HEK293 (cell line): ENCODE measurements around the gene GGA3.

Experiments used
- HOXA7 ChIP-seq: sonication (generic); formaldehyde crosslinking; IDR thresholded peaks from 2 replicates; pipeline ENCODE4 v1.8.1; 2022; ENCODE audit warnings: missing genetic modification reagents, borderline replicate concordance
- SP7 ChIP-seq: fragments of 450-650 bp; formaldehyde crosslinking; IDR thresholded peaks from 2 replicates; pipeline ENCODE4 v1.5.1; 2016; ENCODE audit warnings: missing biosample characterization, missing genetic modification characterization
- WT1 ChIP-seq: fragments of 450-650 bp; formaldehyde crosslinking; IDR thresholded peaks from 2 replicates; pipeline ENCODE4 v1.5.1; 2016; ENCODE audit warnings: missing biosample characterization, missing genetic modification characterization
- ZFP41 ChIP-seq: fragments of 450-650 bp; formaldehyde crosslinking; IDR thresholded peaks from 2 replicates; pipeline ENCODE4 v1.5.1; 2016; ENCODE audit warnings: missing biosample characterization, missing genetic modification characterization, borderline replicate concordance
- ZNF146 ChIP-seq: fragments of 450-650 bp; formaldehyde crosslinking; IDR thresholded peaks from 2 replicates; pipeline ENCODE4 v1.5.1; 2016; ENCODE audit warnings: missing biosample characterization, missing genetic modification characterization
- ZNF169 ChIP-seq: fragments of 450-650 bp; formaldehyde crosslinking; IDR thresholded peaks from 2 replicates; pipeline ENCODE4 v1.5.1; 2016; ENCODE audit warnings: missing biosample characterization, missing genetic modification characterization
- ZNF335 ChIP-seq: fragments of 450-650 bp; formaldehyde crosslinking; conservative IDR thresholded peaks from 2 replicates; pipeline ENCODE4 v1.5.1; 2016; ENCODE audit warnings: missing biosample characterization, missing genetic modification characterization
- TF ChIP-seq, protein P1 (sequence below): fragments of 450-650 bp; formaldehyde crosslinking; IDR thresholded peaks from 2 replicates; pipeline ENCODE4 v1.5.1; 2016; ENCODE audit warnings: missing biosample characterization, missing genetic modification characterization
- TF ChIP-seq, protein P2 (sequence below): fragments of 450-650 bp; formaldehyde crosslinking; IDR thresholded peaks from 2 replicates; pipeline ENCODE4 v1.5.1; 2016; ENCODE audit warnings: missing biosample characterization, missing genetic modification characterization
- TF ChIP-seq, protein P3 (sequence below): fragments of 450-650 bp; formaldehyde crosslinking; IDR thresholded peaks from 2 replicates; pipeline ENCODE4 v1.5.1; 2016; ENCODE audit warnings: missing biosample characterization, missing genetic modification characterization
- TF ChIP-seq, protein P4 (sequence below): fragments of 450-650 bp; formaldehyde crosslinking; IDR thresholded peaks from 2 replicates; pipeline ENCODE4 v1.5.1; 2017; ENCODE audit warnings: missing biosample characterization, missing genetic modification characterization

DNA sequence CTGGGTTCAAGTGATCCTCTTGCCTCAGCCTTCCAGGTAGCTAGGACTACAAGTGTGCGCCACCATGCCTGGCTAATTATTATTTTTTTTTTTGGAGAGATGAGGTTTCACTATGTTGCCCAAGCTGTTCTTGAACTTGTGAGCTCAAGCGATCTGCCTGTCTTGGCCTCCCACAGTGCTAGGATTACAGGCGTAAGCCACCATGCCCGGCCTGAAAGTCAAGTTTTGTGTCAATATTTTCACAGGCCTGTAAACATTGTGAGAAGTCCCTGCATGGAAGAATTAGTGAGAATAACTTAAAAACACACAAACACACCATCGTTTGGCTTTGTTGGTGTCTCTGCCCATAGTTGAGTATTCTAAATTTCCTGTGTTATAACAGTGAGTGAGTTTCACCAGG is 33.7 kb downstream of the GGA3 start:
- no peak for TF ChIP-seq WT1
- TF ChIP-seq, protein P1, sequence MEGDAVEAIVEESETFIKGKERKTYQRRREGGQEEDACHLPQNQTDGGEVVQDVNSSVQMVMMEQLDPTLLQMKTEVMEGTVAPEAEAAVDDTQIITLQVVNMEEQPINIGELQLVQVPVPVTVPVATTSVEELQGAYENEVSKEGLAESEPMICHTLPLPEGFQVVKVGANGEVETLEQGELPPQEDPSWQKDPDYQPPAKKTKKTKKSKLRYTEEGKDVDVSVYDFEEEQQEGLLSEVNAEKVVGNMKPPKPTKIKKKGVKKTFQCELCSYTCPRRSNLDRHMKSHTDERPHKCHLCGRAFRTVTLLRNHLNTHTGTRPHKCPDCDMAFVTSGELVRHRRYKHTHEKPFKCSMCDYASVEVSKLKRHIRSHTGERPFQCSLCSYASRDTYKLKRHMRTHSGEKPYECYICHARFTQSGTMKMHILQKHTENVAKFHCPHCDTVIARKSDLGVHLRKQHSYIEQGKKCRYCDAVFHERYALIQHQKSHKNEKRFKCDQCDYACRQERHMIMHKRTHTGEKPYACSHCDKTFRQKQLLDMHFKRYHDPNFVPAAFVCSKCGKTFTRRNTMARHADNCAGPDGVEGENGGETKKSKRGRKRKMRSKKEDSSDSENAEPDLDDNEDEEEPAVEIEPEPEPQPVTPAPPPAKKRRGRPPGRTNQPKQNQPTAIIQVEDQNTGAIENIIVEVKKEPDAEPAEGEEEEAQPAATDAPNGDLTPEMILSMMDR (tag by site-specific recombination), result no peak
- TF ChIP-seq ZNF335, result no peak
- no peak for TF ChIP-seq ZNF146 (tag by site-specific recombination)
- no peak for TF ChIP-seq ZNF169 (tag by site-specific recombination)
- TF ChIP-seq ZFP41 (tag by site-specific recombination), result no peak
- TF ChIP-seq, protein P2, sequence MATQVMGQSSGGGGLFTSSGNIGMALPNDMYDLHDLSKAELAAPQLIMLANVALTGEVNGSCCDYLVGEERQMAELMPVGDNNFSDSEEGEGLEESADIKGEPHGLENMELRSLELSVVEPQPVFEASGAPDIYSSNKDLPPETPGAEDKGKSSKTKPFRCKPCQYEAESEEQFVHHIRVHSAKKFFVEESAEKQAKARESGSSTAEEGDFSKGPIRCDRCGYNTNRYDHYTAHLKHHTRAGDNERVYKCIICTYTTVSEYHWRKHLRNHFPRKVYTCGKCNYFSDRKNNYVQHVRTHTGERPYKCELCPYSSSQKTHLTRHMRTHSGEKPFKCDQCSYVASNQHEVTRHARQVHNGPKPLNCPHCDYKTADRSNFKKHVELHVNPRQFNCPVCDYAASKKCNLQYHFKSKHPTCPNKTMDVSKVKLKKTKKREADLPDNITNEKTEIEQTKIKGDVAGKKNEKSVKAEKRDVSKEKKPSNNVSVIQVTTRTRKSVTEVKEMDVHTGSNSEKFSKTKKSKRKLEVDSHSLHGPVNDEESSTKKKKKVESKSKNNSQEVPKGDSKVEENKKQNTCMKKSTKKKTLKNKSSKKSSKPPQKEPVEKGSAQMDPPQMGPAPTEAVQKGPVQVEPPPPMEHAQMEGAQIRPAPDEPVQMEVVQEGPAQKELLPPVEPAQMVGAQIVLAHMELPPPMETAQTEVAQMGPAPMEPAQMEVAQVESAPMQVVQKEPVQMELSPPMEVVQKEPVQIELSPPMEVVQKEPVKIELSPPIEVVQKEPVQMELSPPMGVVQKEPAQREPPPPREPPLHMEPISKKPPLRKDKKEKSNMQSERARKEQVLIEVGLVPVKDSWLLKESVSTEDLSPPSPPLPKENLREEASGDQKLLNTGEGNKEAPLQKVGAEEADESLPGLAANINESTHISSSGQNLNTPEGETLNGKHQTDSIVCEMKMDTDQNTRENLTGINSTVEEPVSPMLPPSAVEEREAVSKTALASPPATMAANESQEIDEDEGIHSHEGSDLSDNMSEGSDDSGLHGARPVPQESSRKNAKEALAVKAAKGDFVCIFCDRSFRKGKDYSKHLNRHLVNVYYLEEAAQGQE, result no peak
- TF ChIP-seq, protein P3, sequence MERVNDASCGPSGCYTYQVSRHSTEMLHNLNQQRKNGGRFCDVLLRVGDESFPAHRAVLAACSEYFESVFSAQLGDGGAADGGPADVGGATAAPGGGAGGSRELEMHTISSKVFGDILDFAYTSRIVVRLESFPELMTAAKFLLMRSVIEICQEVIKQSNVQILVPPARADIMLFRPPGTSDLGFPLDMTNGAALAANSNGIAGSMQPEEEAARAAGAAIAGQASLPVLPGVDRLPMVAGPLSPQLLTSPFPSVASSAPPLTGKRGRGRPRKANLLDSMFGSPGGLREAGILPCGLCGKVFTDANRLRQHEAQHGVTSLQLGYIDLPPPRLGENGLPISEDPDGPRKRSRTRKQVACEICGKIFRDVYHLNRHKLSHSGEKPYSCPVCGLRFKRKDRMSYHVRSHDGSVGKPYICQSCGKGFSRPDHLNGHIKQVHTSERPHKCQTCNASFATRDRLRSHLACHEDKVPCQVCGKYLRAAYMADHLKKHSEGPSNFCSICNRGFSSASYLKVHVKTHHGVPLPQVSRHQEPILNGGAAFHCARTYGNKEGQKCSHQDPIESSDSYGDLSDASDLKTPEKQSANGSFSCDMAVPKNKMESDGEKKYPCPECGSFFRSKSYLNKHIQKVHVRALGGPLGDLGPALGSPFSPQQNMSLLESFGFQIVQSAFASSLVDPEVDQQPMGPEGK (tag by site-specific recombination), result no peak
- TF ChIP-seq HOXA7 (CRISPR knock-in tag), result no peak
- TF ChIP-seq, protein P4, sequence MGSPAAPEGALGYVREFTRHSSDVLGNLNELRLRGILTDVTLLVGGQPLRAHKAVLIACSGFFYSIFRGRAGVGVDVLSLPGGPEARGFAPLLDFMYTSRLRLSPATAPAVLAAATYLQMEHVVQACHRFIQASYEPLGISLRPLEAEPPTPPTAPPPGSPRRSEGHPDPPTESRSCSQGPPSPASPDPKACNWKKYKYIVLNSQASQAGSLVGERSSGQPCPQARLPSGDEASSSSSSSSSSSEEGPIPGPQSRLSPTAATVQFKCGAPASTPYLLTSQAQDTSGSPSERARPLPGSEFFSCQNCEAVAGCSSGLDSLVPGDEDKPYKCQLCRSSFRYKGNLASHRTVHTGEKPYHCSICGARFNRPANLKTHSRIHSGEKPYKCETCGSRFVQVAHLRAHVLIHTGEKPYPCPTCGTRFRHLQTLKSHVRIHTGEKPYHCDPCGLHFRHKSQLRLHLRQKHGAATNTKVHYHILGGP, result no peak
- no peak for TF ChIP-seq SP7 (tag by site-specific recombination)
